HEK293 (cell line): Measurements from ENCODE around the gene NR3C1.

Experiments
- ZBTB1 ChIP-seq: fragments of 450-650 bp; formaldehyde crosslinking; IDR thresholded peaks from 2 replicates; pipeline ENCODE4 v1.5.1; 2016; ENCODE audit warnings: missing biosample characterization, missing genetic modification characterization
- ZNF239 ChIP-seq: fragments of 450-650 bp; formaldehyde crosslinking; IDR thresholded peaks from 2 replicates; pipeline ENCODE4 v1.5.1; 2016; ENCODE audit warnings: missing biosample characterization, missing genetic modification characterization
- ZNF530 ChIP-seq: fragments of 450-650 bp; formaldehyde crosslinking; IDR thresholded peaks from 2 replicates; pipeline ENCODE4 v1.5.1; 2016; ENCODE audit warnings: low read depth, missing biosample characterization, missing genetic modification characterization
- TF ChIP-seq, protein P1 (sequence below): fragments of 450-650 bp; formaldehyde crosslinking; IDR thresholded peaks from 2 replicates; pipeline ENCODE4 v1.5.1; 2016; ENCODE audit warnings: missing biosample characterization, missing genetic modification characterization

DNA sequence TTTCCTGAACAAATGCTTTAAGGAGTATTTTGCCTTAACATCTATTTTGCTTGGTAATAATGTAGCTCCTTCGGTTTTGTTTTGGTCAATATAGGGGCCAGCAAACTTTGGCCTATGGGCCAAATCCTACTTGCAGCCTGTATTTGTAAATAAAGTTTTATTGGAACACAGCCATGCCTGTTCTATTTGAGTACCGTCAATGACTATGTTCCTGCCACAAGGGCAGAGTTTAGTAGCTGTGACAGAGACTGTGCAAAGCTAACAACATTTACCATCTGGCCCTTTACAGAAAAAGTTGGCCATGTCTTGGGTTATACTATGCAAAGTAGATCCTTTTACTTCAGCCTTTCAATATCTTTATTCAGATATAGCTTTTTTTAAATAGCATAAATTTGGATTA, 113.4 kb downstream of the NR3C1 start:
- TF ChIP-seq ZBTB1 (tag by site-specific recombination) (no peak), ZNF530 (tag by site-specific recombination) (no peak), ZNF239 (tag by site-specific recombination) (no peak)
- TF ChIP-seq, protein P1, sequence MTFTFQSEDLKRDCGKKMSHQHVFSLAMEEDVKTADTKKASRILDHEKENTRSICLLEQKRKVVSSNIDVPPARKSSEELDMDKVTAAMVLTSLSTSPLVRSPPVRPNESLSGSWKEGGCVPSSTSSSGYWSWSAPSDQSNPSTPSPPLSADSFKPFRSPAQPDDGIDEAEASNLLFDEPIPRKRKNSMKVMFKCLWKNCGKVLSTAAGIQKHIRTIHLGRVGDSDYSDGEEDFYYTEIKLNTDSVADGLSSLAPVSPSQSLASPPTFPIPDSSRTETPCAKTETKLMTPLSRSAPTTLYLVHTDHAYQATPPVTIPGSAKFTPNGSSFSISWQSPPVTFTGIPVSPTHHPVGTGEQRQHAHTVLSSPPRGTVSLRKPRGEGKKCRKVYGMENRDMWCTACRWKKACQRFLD, result no peak
